ENCODE measurements around the gene RPH3AL.

RPH3AL gene

GRCh38 chr17:283911-284675 lies 68.5 kb downstream of the RPH3AL start:
- no peak for TF ChIP-seq CTCF (conservative IDR thresholded peaks at IDR 0.05)
- H3K27ac ChIP-seq, result no peak overlapping the region

DNA sequence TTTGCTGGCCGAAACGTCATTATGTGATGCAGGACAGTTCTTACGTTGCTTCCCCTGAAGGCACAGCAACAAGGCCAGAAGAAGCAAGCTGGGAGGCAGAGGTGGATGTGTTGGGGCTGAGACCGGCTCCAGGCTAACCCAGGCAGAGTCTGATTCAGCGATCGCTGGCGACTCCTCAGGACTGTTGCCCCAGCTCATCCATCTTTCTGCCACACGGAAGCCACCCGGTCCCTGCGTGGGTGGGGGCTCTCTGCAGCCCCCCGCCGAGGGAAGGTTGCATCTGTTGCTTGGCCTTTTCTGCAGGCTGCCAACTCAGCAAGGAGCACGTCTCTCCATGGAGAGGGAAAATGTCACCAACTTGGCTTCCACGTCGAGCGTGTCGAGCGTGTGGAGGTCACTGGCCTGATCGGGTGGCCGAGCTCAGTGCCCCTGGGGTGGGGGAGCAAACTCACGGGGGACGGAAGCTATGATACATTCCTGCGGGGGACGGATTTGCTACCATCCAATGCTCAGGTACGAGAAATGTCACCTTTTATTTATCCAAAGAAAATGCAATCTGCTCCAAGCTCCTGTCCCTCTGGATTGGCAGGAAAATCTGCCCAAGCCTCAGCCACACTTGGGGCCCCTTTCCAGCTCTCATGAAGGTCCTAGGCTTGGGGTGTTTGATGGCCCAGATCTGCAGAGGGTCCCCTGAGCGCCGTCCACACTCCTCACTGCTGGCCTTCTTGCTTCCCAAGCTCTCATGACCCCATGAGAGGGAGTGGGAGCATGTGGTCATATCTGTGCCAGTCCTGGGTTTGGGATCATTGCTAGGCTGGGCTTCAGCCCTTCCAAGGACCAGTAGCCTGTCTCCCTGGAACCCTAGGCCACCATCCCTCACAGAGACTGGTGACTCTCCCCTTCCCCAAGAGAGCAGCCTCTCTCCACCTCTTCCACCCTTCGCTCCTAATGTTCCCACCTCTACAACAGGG lies 69.4 kb downstream of the RPH3AL start:
- H3K27ac ChIP-seq, result no peak overlapping the region
- no peak for TF ChIP-seq CTCF (conservative IDR thresholded peaks at IDR 0.05)

- TF ChIP-seq CTCF (conservative IDR thresholded peaks at IDR 0.05), result no peak
- no peak overlapping the region for H3K27ac ChIP-seq
Observed at GRCh38 chr17:282000-282911, 70.4 kb downstream of the RPH3AL start.

DNA sequence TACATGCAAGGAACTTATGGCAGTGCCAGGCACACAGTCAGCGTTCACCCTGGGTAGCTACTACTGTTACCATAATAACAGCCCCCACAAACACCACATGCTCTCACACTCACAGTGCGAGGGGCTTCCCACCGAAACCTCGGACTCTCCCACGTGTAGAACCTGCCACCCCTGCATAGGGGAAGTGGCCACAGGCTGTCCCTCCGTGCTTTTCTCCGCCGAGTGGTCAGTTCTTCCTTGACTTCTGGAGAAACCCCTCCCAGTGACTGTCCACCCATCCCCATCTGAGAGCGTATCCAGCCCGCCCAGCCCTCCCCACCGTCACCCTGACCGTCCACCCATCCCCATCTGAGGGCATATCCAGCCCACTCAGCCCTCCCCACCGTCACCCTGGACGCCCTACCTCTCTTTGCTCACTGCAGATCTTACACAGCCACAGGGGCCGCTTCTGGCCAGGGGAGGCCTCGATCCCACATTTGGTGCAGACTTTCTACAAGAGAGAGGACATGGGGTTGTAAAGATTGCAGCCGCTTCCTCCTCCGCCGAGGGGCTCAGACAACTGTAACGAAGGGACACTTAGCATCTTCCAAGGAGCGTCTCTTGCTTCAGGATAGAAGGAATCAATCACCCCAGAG lies 71.1 kb downstream of the RPH3AL start:
- no peak for TF ChIP-seq CTCF (conservative IDR thresholded peaks at IDR 0.05)
- H3K27ac ChIP-seq, result no peak overlapping the region

- H3K27ac ChIP-seq, result no peak overlapping the region
- no peak for TF ChIP-seq CTCF (conservative IDR thresholded peaks at IDR 0.05)
Observed at GRCh38 chr17:280901-281300, 71.7 kb downstream of the RPH3AL start.

DNA sequence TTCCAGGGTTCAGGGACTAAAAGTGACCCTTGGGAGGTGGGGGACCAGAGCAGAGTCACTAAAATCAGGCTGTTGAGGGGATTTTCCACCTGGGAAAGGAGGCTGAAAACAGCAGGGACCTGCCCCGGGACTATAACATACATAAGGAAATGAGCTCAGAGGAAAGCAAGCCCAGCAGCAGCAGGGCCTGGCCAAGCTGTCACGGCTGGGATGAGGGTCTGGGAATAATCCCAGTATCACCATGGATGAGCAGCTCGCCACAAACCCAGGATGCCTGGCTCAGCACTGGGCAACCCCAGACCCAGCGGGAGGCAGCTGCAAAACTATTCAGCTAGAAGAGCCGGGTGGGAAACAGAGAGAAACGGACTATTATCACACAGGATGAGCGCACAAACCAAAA lies 72.4 kb downstream of the RPH3AL start:
- no peak for TF ChIP-seq CTCF (conservative IDR thresholded peaks at IDR 0.05)

More for the DNA sequence above, 72.4 kb downstream of the RPH3AL start:
- no peak overlapping the region for H3K27ac ChIP-seq

Measured in VCaP (cell line).